Testis (tissue), 3 donors: Measurements from ENCODE around the gene TM9SF4. TPM values are rescaled to one million over a fixed set of nuclear protein-coding genes. Genes with fewer than 3 reads are reported as not detected.

Source experiments
- DNase-seq: peaks from one replicate; pipeline ENCODE4 v3.0.0-alpha.2; 2019
- H3K27ac ChIP-seq, 2 donors: fragments of 200-600 bp; sonication (generic); one replicate each; pipeline ENCODE4 v1.5.1; 2019
- H3K27me3 ChIP-seq: fragments of 200-600 bp; sonication (generic); one replicate; pipeline ENCODE4 v1.5.1; 2019
- H3K36me3 ChIP-seq: fragments of 200-600 bp; sonication (generic); one replicate; pipeline ENCODE4 v1.5.1; 2017; ENCODE audit warnings: low read depth; ENCODE audit errors: missing control alignments
- H3K4me1 ChIP-seq: fragments of 200-600 bp; sonication (generic); one replicate; pipeline ENCODE4 v1.5.1; 2019
- H3K4me3 ChIP-seq, 2 donors: fragments of 200-600 bp; sonication (generic); one replicate each; pipeline ENCODE4 v1.5.1; 2017 to 2019
- H3K9me3 ChIP-seq: fragments of 200-600 bp; sonication (generic); one replicate; pipeline ENCODE4 v1.5.1; 2017
- CTCF ChIP-seq, 3 experiments: fragments of 450-650 bp in 2 of 3; fragments of 200-600 bp in 1 of 3; sonication (generic) in 1 of 3; IDR thresholded peaks; one replicate each; pipeline ENCODE4 v1.5.1; 2016 to 2019; ENCODE audit warnings: antibody characterized with exemption in 3 of 3, mild to moderate bottlenecking in 2 of 3, moderate library complexity in 1 of 3
- POLR2A ChIP-seq: fragments of 450-650 bp; IDR thresholded peaks from one replicate; pipeline ENCODE4 v1.6.1; 2017; ENCODE audit warnings: antibody characterized with exemption, mild to moderate bottlenecking, moderate library complexity
- WGBS, 2 donors: methylation state at CpG; one replicate each; pipeline ENCODE4 v1.1.5; 2018; 5-methylcytosine and 5-hydroxymethylcytosine counted together
- intact Hi-C: fragments of 100-400 bp; cut with DNase I; formaldehyde crosslinking; loops from one replicate; pipeline ENCODE4 v1.15.1; 2023; ENCODE audit warnings: low total_unique reads
- polyA plus RNA-seq: library from polyadenylated mRNA; stranded (reverse); fragments of 350-450 nt; fragmentation: Illumina TruSeq; extraction: RNeasy Lipid Tissue Mini Kit (QIAGEN cat#74804); gene quantifications from one replicate; pipeline ENCODE4 v1.2.3, GENCODE V29; 2014; ENCODE audit warnings: low read depth, low replicate concordance; ENCODE audit not compliant: insufficient read depth
- total RNA-seq, 2 donors: library from RNA; depleted of rRNA; stranded (reverse); fragments of >200 nt; gene quantifications; one replicate each; pipeline ENCODE4 v1.2.3, GENCODE V29; 2016

TM9SF4 gene
- total and polyA plus RNA-seq, 3 donors from 2014 or later = 53.2 to 55.8 (median 54.3) TPM

- TF ChIP-seq CTCF (IDR thresholded peaks at IDR 0.05) (no peak), POLR2A (no peak)
- no peak overlapping the region for H3K4me3 ChIP-seq
- H3K4me1 ChIP-seq = peaks cover 50% of the 10 kb centered on the region
- 45 to 49% methylated on average over 4 of the region's 4 CpGs for WGBS, 2 donors
- H3K27ac ChIP-seq = peak overlapping the region; percentile 91
- H3K36me3 ChIP-seq = no peaks in the 10 kb centered on the region
- intact Hi-C loops = loop anchor here (5.0 kb wide), 1 partner anchor 97 kb away; the partner anchor contains the start of gene TM9SF4
- no peaks in the 10 kb centered on the region for H3K27me3 ChIP-seq
- no peaks in the 10 kb centered on the region for H3K9me3 ChIP-seq
- peak; percentile 71 for DNase-seq
These were observed 94.9 kb downstream of the TM9SF4 start for GRCh38 chr20:32204205-32205109.

GRCh38 chr20:32205110-32205842 is 95.8 kb downstream of the TM9SF4 start:
- no peak overlapping the region for H3K4me3 ChIP-seq
- H3K9me3 ChIP-seq = no peaks in the 10 kb centered on the region
- TF ChIP-seq POLR2A = no peak
- no peak for TF ChIP-seq CTCF (IDR thresholded peaks at IDR 0.05)
- intact Hi-C loops = loop anchor here (5.0 kb wide), 1 partner anchor 98 kb away; the partner anchor contains the start of gene TM9SF4
- H3K4me1 ChIP-seq = peaks cover 54% of the 10 kb centered on the region
- H3K27me3 ChIP-seq = no peaks in the 10 kb centered on the region
- DNase-seq = no peak
- 52 to 78% methylated on average over 5 of the region's 5 CpGs for whole genome bisulfite sequencing, 2 donors
- no peaks in the 10 kb centered on the region for H3K36me3 ChIP-seq
- peak overlapping the region; percentile 91 for H3K27ac ChIP-seq

- no peak for DNase-seq
- Histone ChIP-seq H3K27me3 (no peaks in the 10 kb centered on the region), H3K27ac (peak overlapping the region; percentile 91), H3K4me1 (peaks cover 54% of the 10 kb centered on the region), H3K36me3 (no peaks in the 10 kb centered on the region), H3K9me3 (no peaks in the 10 kb centered on the region), H3K4me3 (peak overlapping the region; percentile 86 to 95)
- intact Hi-C loops = loop anchor here (5.0 kb wide), 1 partner anchor 99 kb away; the partner anchor contains the start of gene TM9SF4
- no peak for TF ChIP-seq CTCF (IDR thresholded peaks at IDR 0.05)
- no peak for TF ChIP-seq POLR2A
- WGBS, 2 donors = 31 to 35% methylated on average over 5 to 8 of the region's 8 CpGs
These were observed 96.6 kb downstream of the TM9SF4 start for GRCh38 chr20:32205843-32206759.
